Endodermal cell (in vitro differentiated cells): ENCODE data around the gene BICDL1. TPM values are rescaled to one million over a fixed set of nuclear protein-coding genes. Genes with fewer than 3 reads are reported as not detected.

Source experiments
- DNase-seq: peaks from one replicate; pipeline ENCODE4 v3.0.0-alpha.2; 2017
- H3K27ac ChIP-seq: 2 replicates; pipeline ENCODE4 v1.5.1; 2013; ENCODE audit warnings: mild to moderate bottlenecking, low read depth, low read length, moderate library complexity
- H3K27me3 ChIP-seq: 2 replicates; pipeline ENCODE4 v1.6.1; 2013; ENCODE audit warnings: mild to moderate bottlenecking, low read length, moderate library complexity; ENCODE audit not compliant: insufficient read depth, control insufficient read depth, poor library complexity, severe bottlenecking
- H3K36me3 ChIP-seq: 2 replicates; pipeline ENCODE4 v1.7.0; 2013; ENCODE audit warnings: mild to moderate bottlenecking, low read length, moderate library complexity; ENCODE audit not compliant: control insufficient read depth, insufficient read depth
- H3K4me1 ChIP-seq: one replicate; pipeline ENCODE4 v1.7.0; 2013; ENCODE audit warnings: low read length; ENCODE audit not compliant: control insufficient read depth, insufficient read depth
- H3K4me3 ChIP-seq: 2 replicates; pipeline ENCODE4 v1.5.1; 2013; ENCODE audit warnings: mild to moderate bottlenecking, low read length, moderate library complexity
- H3K9ac ChIP-seq: 2 replicates; pipeline ENCODE4 v1.6.1; 2013; ENCODE audit warnings: mild to moderate bottlenecking, low read length, moderate library complexity; ENCODE audit not compliant: poor library complexity, severe bottlenecking; ENCODE audit errors: extremely low read depth
- H3K9me3 ChIP-seq: 2 replicates; pipeline ENCODE4 v1.6.1; 2013; ENCODE audit warnings: mild to moderate bottlenecking, low read length, moderate library complexity; ENCODE audit not compliant: control insufficient read depth
- H3K27ac Mint-ChIP-seq: 2 replicates; pipeline ENCODE4 v1.8.0; 2020; ENCODE audit warnings: mixed read lengths
- H3K27me3 Mint-ChIP-seq: 2 replicates; pipeline ENCODE4 v1.8.0; 2021; ENCODE audit warnings: mild to moderate bottlenecking, mixed read lengths; ENCODE audit not compliant: insufficient read depth
- H3K36me3 Mint-ChIP-seq: 2 replicates; pipeline ENCODE4 v1.8.0; 2020; ENCODE audit warnings: low read depth, mixed read lengths
- H3K4me1 Mint-ChIP-seq: 2 replicates; pipeline ENCODE4 v1.8.0; 2020; ENCODE audit warnings: mixed read lengths
- H3K4me3 Mint-ChIP-seq: 2 replicates; pipeline ENCODE4 v1.8.0; 2020; ENCODE audit warnings: mild to moderate bottlenecking, moderate library complexity, mixed read lengths
- H3K9me3 Mint-ChIP-seq: 2 replicates; pipeline ENCODE4 v1.8.0; 2020; ENCODE audit warnings: mild to moderate bottlenecking, mixed read lengths
- CTCF ChIP-seq: fragments of 200-600 bp; sonication (generic); conservative IDR thresholded peaks from 2 replicates; pipeline ENCODE4 v1.5.0; 2021; ENCODE audit warnings: antibody characterized with exemption, mild to moderate bottlenecking
- WGBS, 2 experiments: methylation state at CpG; one replicate each; pipeline versions ENCODE4 v1.1.5 to v1.1.7; 2013; ENCODE audit warnings: missing lambda C conversion rate in 2 of 2, mixed read lengths in 1 of 2; ENCODE audit not compliant: insufficient coverage in 1 of 2, insufficient read length in 1 of 2; 5-methylcytosine and 5-hydroxymethylcytosine counted together
- total RNA-seq, 2 donors: library from RNA; stranded (reverse); fragmentation: NEBNext Ultra II Directional in 1 of 2; extraction: Animal tissue kit (Norgen Biotek cat#: 25700) in 1 of 2; gene quantifications; 2 replicates in 1 of 2; 3 replicates in 1 of 2; pipeline ENCODE4 v1.2.1, GENCODE V29; 2021

BICDL1 gene
- total RNA-seq, 2 donors from 2014 or later: 14.5 to 22.3 TPM

- no peak overlapping the region for H3K27ac Mint-ChIP-seq
- DNase-seq: no peak
- H3K9me3 Mint-ChIP-seq: no peaks in the 10 kb centered on the region
- H3K36me3 Mint-ChIP-seq: peaks cover 16% of the 10 kb centered on the region
- Histone ChIP-seq H3K27me3 (no peaks in the 10 kb centered on the region), H3K4me1 (peaks cover 4% of the 10 kb centered on the region), H3K36me3 (no peaks in the 10 kb centered on the region), H3K4me3 (no peak overlapping the region), H3K9ac (no peak overlapping the region), H3K27ac (no peak overlapping the region), H3K9me3 (no peaks in the 10 kb centered on the region)
- 76% methylated on average over 2 of the region's 3 CpGs; no CpG with 5 or more reads in 1 of the 2 experiments for WGBS, 2 experiments
- no peaks in the 10 kb centered on the region for H3K27me3 Mint-ChIP-seq
- peaks cover 22% of the 10 kb centered on the region for H3K4me1 Mint-ChIP-seq
- TF ChIP-seq CTCF: no peak
- H3K4me3 Mint-ChIP-seq: no peak overlapping the region
Observed at GRCh38 chr12:120007272-120007671, 18.2 kb downstream of the BICDL1 start.

GRCh38 chr12:120010661-120011230 is 21.7 kb downstream of the BICDL1 start:
- Mint-ChIP-seq H3K36me3 (peaks cover 7% of the 10 kb centered on the region), H3K27me3 (no peaks in the 10 kb centered on the region), H3K4me3 (no peak overlapping the region), H3K9me3 (no peaks in the 10 kb centered on the region), H3K4me1 (peaks cover 22% of the 10 kb centered on the region), H3K27ac (no peak overlapping the region)
- H3K9ac ChIP-seq: no peak overlapping the region
- H3K27me3 ChIP-seq: no peaks in the 10 kb centered on the region
- WGBS, 2 experiments: 82 to 89% methylated on average over 4 to 5 of the region's 5 CpGs
- no peak for DNase-seq
- H3K27ac ChIP-seq: no peak overlapping the region
- no peaks in the 10 kb centered on the region for H3K36me3 ChIP-seq
- H3K4me3 ChIP-seq: no peak overlapping the region
- no peak for TF ChIP-seq CTCF
- peaks cover 4% of the 10 kb centered on the region for H3K4me1 ChIP-seq
- H3K9me3 ChIP-seq: no peaks in the 10 kb centered on the region

GRCh38 chr12:120012067-120012621 is 23.1 kb downstream of the BICDL1 start:
- WGBS, 2 experiments: 91 to 100% methylated on average over 2 to 7 of the region's 10 CpGs
- Histone ChIP-seq H3K9ac (no peak overlapping the region), H3K27me3 (no peaks in the 10 kb centered on the region), H3K4me1 (peaks cover 2% of the 10 kb centered on the region), H3K36me3 (no peaks in the 10 kb centered on the region), H3K9me3 (no peaks in the 10 kb centered on the region), H3K27ac (no peak overlapping the region), H3K4me3 (no peak overlapping the region)
- Mint-ChIP-seq H3K36me3 (peaks cover 11% of the 10 kb centered on the region), H3K4me3 (no peak overlapping the region), H3K9me3 (peaks cover 5% of the 10 kb centered on the region), H3K27me3 (no peaks in the 10 kb centered on the region), H3K27ac (no peak overlapping the region), H3K4me1 (peaks cover 12% of the 10 kb centered on the region)
- TF ChIP-seq CTCF: no peak
- DNase-seq: peak; percentile 64
